ENCODE results near the gene RANBP9. TPM values are rescaled to one million over a fixed set of nuclear protein-coding genes. Genes with fewer than 3 reads are reported as not detected.

The RANBP9 gene
- total and polyA plus RNA-seq, 2 of the 13 experiments (the other 11 are each of a cell fraction or from before 2014, with no cell fraction given) = 26.6 to 30.6 TPM

DNA sequence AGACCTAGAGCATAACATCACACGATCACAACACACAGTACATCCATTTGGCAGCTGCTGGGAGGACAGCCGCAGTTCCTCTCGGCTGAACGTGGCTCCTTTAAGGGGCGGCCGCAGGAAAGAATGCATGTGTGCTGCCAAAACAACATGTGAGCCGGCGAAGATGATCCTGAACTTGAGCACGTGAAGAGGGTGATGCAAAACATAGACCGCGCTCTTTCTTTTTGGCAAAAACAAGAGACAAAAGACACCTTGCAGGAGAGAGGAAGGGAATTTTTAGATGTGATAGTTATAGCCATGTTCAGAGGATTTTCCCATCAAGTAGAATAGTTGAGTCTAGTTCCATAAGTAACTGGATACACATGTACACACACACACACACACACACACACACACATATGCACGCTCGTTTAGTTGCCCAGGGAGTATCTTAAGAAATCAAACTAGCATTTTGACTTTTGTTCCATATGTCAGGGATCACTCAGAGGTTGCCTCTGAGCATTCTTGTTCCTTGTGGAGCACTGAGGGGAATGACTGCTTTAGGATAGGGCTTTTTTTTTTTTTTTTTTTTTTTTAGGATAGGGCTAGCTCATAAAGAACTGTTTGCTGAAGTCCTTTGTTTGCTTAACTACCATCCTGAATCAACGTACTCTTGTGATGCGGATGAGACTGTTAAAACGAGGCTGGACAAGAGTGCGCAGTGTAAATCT is 21.7 kb upstream of the RANBP9 start (continued):
- TF ChIP-seq GABPB1 (CRISPR knock-in tag; IDR thresholded peaks at IDR 0.05) = no peak
- no peak for TF ChIP-seq ZBTB40 (IDR thresholded peaks at IDR 0.05)
- TF ChIP-seq ZBTB40 (CRISPR knock-in tag; IDR thresholded peaks at IDR 0.05) = no peak
- no peak for TF ChIP-seq PHF8 (CRISPR knock-in tag; IDR thresholded peaks at IDR 0.05)
- no peak for TF ChIP-seq PHB2 (IDR thresholded peaks at IDR 0.05; ENCODE audit: partially characterized antibody)
- TF ChIP-seq, protein P1, sequence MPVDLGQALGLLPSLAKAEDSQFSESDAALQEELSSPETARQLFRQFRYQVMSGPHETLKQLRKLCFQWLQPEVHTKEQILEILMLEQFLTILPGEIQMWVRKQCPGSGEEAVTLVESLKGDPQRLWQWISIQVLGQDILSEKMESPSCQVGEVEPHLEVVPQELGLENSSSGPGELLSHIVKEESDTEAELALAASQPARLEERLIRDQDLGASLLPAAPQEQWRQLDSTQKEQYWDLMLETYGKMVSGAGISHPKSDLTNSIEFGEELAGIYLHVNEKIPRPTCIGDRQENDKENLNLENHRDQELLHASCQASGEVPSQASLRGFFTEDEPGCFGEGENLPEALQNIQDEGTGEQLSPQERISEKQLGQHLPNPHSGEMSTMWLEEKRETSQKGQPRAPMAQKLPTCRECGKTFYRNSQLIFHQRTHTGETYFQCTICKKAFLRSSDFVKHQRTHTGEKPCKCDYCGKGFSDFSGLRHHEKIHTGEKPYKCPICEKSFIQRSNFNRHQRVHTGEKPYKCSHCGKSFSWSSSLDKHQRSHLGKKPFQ (CRISPR knock-in tag; IDR thresholded peaks at IDR 0.05; ENCODE audit: insufficient replicate concordance) = no peak
- TF ChIP-seq, protein P2, sequence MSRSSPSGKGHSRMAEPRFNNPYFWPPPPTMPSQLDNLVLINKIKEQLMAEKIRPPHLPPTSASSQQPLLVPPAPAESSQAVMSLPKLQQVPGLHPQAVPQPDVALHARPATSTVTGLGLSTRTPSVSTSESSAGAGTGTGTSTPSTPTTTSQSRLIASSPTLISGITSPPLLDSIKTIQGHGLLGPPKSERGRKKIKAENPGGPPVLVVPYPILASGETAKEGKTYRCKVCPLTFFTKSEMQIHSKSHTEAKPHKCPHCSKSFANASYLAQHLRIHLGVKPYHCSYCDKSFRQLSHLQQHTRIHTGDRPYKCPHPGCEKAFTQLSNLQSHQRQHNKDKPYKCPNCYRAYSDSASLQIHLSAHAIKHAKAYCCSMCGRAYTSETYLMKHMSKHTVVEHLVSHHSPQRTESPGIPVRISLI (CRISPR knock-in tag; IDR thresholded peaks at IDR 0.05; ENCODE audit: borderline replicate concordance) = peak; percentile 25; the same call in 1 of the 2 replicates
- TF ChIP-seq TCF7L2 (IDR thresholded peaks at IDR 0.05; ENCODE audit: low read depth, low read length) = no peak
- no peak for TF ChIP-seq ZNF782 (CRISPR knock-in tag; IDR thresholded peaks at IDR 0.05; ENCODE audit: borderline replicate concordance)
- TF ChIP-seq ZNF329 (CRISPR knock-in tag; IDR thresholded peaks at IDR 0.05; ENCODE audit: low read depth) = no peak
- no peak for TF ChIP-seq ELF1 (CRISPR knock-in tag; IDR thresholded peaks at IDR 0.05)
- TF ChIP-seq, protein P3, sequence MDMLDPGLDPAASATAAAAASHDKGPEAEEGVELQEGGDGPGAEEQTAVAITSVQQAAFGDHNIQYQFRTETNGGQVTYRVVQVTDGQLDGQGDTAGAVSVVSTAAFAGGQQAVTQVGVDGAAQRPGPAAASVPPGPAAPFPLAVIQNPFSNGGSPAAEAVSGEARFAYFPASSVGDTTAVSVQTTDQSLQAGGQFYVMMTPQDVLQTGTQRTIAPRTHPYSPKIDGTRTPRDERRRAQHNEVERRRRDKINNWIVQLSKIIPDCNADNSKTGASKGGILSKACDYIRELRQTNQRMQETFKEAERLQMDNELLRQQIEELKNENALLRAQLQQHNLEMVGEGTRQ (IDR thresholded peaks at IDR 0.05; ENCODE audit: low read depth, low read length) = no peak
- TF ChIP-seq, protein P3 (CRISPR knock-in tag; IDR thresholded peaks at IDR 0.05; ENCODE audit: borderline replicate concordance) = peak; percentile 53; the same call in 1 of the 2 replicates
- TF ChIP-seq, protein P4, sequence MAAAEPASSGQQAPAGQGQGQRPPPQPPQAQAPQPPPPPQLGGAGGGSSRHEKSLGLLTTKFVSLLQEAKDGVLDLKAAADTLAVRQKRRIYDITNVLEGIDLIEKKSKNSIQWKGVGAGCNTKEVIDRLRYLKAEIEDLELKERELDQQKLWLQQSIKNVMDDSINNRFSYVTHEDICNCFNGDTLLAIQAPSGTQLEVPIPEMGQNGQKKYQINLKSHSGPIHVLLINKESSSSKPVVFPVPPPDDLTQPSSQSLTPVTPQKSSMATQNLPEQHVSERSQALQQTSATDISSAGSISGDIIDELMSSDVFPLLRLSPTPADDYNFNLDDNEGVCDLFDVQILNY (CRISPR knock-in tag; conservative IDR thresholded peaks at IDR 0.05) = no peak
